Naive B cell (primary cell): ENCODE measurements around the gene DCBLD1. TPM values are rescaled to one million over a fixed set of nuclear protein-coding genes. Genes with fewer than 3 reads are reported as not detected.

Experiments
- ATAC-seq, 2 donors: fragments of 150-1000 bp; cut with Tn5 transposase; 2 replicates each; pipeline ENCODE4 v1.10.0; 2021; ENCODE audit warnings: low read depth in 2 of 2, mild to moderate bottlenecking in 2 of 2, moderate library complexity in 2 of 2
- DNase-seq: peaks from one replicate; pipeline ENCODE4 v3.0.0; 2022
- H3K27ac Mint-ChIP-seq, 6 donors: one replicate each; pipeline ENCODE4 v1.8.0; 2020 to 2022; ENCODE audit warnings: mild to moderate bottlenecking in 6 of 6, mixed read lengths in 6 of 6, moderate library complexity in 5 of 6, inconsistent platforms in 2 of 6
- H3K27me3 Mint-ChIP-seq, 3 donors: one replicate each; pipeline ENCODE4 v1.8.0; 2021 to 2022; ENCODE audit warnings: mixed read lengths in 3 of 3, mild to moderate bottlenecking in 1 of 3
- H3K36me3 Mint-ChIP-seq, 2 donors: one replicate each; pipeline ENCODE4 v1.8.0; 2020 to 2022; ENCODE audit warnings: mixed read lengths in 2 of 2, inconsistent platforms in 1 of 2, mild to moderate bottlenecking in 1 of 2
- H3K4me1 Mint-ChIP-seq, 3 donors: one replicate each; pipeline ENCODE4 v1.8.0; 2020 to 2022; ENCODE audit warnings: mixed read lengths in 3 of 3, inconsistent platforms in 1 of 3, mild to moderate bottlenecking in 1 of 3, moderate library complexity in 1 of 3
- H3K4me3 Mint-ChIP-seq, 8 donors: one replicate each; pipeline ENCODE4 v1.8.0; 2020 to 2022; ENCODE audit warnings: mild to moderate bottlenecking in 8 of 8, mixed read lengths in 8 of 8, moderate library complexity in 8 of 8, inconsistent platforms in 2 of 8
- H3K9me3 Mint-ChIP-seq, 7 donors: one replicate each; pipeline ENCODE4 v1.8.0; 2020 to 2022; ENCODE audit warnings: mixed read lengths in 7 of 7, mild to moderate bottlenecking in 5 of 7, inconsistent platforms in 2 of 7, moderate library complexity in 1 of 7
- polyA plus RNA-seq, 6 donors: library from polyadenylated mRNA; unstranded; fragments of 300-500 nt; fragmentation: Illumina TruSeq; gene quantifications; one replicate each; pipeline ENCODE4 v1.2.3, GENCODE V29; 2021; ENCODE audit warnings: low read depth in 6 of 6

DCBLD1 gene
- polyA plus RNA-seq, 6 donors from 2014 or later, result 0.23 to 0.65 (median 0.34) TPM; not detected in 3

DNA sequence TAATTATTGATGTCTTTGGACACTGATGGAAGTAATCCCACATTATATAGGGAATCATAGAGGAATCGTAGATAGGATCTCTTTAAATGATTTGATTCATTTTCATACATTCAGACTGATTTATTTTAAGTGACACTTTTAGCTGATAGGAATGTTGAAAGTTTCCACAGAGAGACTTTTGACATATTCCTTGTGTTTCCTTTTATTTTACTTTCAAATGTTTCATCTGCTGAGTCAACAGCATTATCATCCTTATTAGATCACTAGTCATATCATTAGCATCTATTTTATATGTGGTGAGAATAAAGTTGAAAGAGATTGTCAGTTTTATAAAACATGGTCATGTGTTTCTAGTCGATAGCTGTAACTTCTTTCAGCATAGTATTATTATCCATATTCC lies 13.4 kb downstream of the DCBLD1 start:
- no peak for DNase-seq
- no peak overlapping the region for H3K4me3 Mint-ChIP-seq
- H3K36me3 Mint-ChIP-seq, result no peaks in the 10 kb centered on the region
- H3K4me1 Mint-ChIP-seq, result no peaks in the 10 kb centered on the region
- peaks cover 0 to 12% (median 0%) of the 10 kb centered on the region in 3 donors for H3K27me3 Mint-ChIP-seq
- no peak for ATAC-seq
- no peaks in the 10 kb centered on the region for H3K9me3 Mint-ChIP-seq
- H3K27ac Mint-ChIP-seq, result no peak overlapping the region

DNA sequence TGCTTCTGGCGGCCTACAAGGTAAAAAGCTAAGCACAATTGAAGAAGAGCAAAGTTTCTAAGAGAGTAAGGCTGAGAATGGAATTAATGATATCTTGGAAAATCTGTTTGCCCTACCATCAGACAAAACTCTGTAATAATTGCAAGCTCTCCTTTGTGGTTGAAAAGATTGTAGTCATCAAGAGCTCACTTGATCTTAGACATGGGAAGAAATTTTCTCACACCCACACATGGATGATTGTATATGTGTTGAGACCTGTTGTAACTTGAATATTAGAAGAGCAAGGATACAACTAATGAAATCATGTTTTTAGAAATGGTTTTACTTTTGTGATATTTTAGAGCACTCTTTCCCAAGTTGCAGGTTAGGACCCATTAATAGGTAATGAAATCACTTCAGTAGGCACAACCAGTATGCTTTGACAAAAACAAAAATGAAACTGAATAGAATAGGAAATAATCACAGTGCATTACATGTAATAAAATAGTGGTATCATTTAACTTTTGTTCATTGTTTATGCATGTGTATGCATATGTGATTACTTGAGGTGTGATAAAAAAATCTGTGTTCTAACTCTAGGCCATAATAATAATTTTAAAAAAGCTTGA lies 14.0 kb downstream of the DCBLD1 start:
- Mint-ChIP-seq H3K27ac (no peak overlapping the region), H3K9me3 (no peaks in the 10 kb centered on the region), H3K36me3 (no peaks in the 10 kb centered on the region), H3K27me3 (peaks cover 0 to 12% (median 0%) of the 10 kb centered on the region in 3 donors), H3K4me1 (no peaks in the 10 kb centered on the region), H3K4me3 (no peak overlapping the region)
- ATAC-seq (no peak), DNase-seq (no peak)

DNA sequence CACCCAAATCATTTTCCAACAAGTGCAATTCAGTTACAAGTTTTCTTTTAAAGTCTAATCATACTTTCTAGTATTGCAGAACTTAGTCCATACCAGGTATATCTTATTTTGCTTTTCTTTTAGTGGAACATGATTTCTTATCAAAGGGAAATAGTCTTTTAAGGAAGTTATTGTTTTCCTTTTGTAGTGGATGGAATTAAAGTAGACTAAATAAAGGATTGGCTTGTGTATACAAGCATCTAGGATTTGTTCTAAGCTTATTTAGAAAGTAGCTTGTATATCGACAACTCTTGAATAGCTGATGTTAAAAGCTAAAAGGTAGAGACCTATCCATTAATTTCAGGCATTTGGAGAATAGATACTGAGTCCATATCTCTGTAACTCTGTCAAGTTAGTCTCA lies 14.8 kb downstream of the DCBLD1 start:
- DNase-seq (no peak), ATAC-seq (no peak)
- Mint-ChIP-seq H3K9me3 (no peaks in the 10 kb centered on the region), H3K36me3 (no peaks in the 10 kb centered on the region), H3K27ac (no peak overlapping the region), H3K27me3 (peaks cover 0 to 8% (median 7%) of the 10 kb centered on the region in 3 donors), H3K4me1 (no peaks in the 10 kb centered on the region), H3K4me3 (no peak overlapping the region)

DNA sequence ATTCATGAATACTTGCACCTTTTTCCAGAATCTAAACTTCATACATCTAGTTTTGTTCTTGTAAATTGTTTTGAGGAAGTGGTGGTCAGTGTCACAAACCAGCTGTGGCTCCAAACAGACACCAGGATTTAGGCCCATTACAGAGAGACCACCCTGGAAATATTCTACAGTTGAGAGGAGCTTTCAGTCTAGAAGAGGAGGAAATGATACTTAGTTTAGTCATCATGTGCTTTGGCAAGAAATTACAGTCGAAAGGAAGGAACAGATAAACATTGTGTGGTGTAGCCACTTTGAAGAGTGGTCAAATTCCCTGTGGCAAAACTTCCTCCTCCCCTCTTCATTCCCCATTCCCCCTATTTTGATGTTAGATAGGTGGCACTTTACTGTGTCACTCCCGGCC lies 15.7 kb downstream of the DCBLD1 start:
- no peak for DNase-seq
- Mint-ChIP-seq H3K4me1 (no peaks in the 10 kb centered on the region), H3K4me3 (no peak overlapping the region), H3K27ac (peak overlapping the region in 1 of 6 donors; percentile 5), H3K9me3 (no peaks in the 10 kb centered on the region), H3K27me3 (peaks cover 0 to 8% (median 8%) of the 10 kb centered on the region in 3 donors), H3K36me3 (no peaks in the 10 kb centered on the region)
- no peak for ATAC-seq

DNA sequence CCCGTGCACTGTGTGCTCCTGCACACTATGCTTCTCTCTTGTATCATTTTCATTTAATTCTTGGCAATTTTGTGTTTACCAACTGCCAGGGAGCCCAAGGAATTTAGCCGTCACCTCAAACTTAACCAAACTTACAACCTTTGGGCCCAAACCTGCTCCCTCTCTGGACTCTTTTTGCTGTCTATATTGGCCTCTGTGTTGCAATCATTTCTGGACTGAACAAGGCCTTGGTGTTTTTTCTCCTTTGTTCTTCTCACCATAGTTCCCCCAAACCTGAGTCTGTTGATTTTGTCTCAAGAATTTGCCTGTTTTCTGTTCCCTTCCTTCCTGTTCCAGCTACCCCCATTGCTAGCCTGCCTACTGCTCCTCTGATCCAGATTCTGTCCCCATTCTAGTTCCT lies 19.2 kb downstream of the DCBLD1 start:
- Mint-ChIP-seq H3K4me3 (no peak overlapping the region), H3K27ac (no peak overlapping the region), H3K4me1 (no peaks in the 10 kb centered on the region)

DNA sequence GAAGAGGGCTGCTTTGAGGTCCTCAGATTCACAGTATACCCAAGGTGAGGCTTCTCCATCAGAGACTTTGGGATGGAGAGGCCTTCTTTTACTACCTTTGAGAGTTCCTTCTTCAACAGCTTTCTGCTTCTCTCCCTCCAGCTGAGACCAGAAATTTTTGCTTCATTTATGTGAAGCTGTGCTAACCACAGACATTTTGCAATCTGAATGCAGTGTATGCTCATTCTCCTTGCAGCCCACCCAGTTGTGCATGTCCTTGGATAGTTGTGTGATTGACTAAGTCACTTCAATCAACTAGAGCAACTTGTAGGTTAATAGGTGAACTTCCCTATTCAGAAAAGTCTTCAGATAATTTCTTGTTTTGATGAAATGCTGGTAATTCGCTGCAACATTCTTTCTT lies 20.1 kb downstream of the DCBLD1 start:
- Mint-ChIP-seq H3K27me3 (peaks cover 0 to 8% (median 8%) of the 10 kb centered on the region in 3 donors), H3K4me1 (no peaks in the 10 kb centered on the region), H3K9me3 (no peaks in the 10 kb centered on the region), H3K36me3 (no peaks in the 10 kb centered on the region), H3K4me3 (no peak overlapping the region), H3K27ac (no peak overlapping the region)
- ATAC-seq (no peak), DNase-seq (no peak)

More for the DNA sequence above, 19.2 kb downstream of the DCBLD1 start:
- Mint-ChIP-seq H3K27me3 (peaks cover 0 to 8% (median 8%) of the 10 kb centered on the region in 3 donors), H3K36me3 (no peaks in the 10 kb centered on the region), H3K9me3 (no peaks in the 10 kb centered on the region)
- ATAC-seq, result no peak
- no peak for DNase-seq

DNA sequence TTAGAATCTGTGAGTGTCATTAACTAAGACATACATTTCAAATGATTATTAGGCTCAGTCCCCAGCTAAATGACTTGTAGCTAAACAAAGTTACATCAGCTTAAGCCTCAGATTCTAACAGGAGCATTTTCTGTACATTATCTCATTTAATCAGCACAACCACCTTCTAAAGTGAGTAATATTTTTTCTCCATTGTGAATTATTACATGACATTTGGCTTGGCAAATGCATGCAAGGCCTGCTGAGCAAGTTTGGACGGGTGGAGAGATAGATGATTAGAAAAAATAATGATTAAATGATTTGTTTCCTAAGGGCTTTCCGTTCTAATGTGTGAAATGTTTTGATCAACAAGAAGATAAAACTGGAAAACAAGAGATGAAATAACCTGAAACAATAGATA lies 20.7 kb downstream of the DCBLD1 start:
- Mint-ChIP-seq H3K36me3 (no peaks in the 10 kb centered on the region), H3K4me1 (no peaks in the 10 kb centered on the region), H3K4me3 (no peak overlapping the region), H3K9me3 (no peaks in the 10 kb centered on the region), H3K27ac (no peak overlapping the region), H3K27me3 (peaks cover 0 to 8% (median 8%) of the 10 kb centered on the region in 3 donors)
- ATAC-seq (no peak), DNase-seq (no peak)

DNA sequence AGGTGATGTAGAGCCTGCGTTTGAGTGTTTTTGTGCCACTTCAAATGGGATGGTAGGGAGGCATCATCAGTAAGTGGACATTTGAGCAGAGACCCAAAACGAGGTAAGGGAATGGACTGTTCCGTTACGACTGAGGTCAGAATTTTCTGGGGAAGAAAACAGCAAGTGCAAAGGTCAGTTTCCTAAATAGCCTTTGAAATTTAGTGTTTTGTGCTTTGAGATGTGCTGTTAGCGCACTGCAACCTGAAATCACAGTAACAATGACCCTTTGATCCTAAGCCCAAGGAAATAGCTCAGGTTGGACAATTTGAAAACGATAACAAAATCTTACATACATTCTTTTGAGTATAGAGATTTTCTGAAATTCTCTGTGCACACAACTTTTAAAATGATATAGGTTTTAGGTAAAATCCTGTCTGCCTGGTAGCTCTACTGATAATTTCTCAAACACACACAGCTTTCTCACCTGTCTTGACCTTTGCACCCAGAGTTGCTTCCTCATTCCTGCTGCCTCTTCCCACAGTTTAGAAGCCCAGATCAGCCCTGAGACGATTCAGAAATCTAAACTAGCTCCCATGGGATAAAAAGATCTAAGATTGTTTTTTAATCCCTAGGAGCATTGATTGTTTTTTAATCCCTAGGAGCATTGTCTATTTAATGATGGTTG lies 22.1 kb downstream of the DCBLD1 start:
- ATAC-seq (no peak), DNase-seq (no peak)
- H3K4me3 Mint-ChIP-seq, result no peak overlapping the region
- H3K36me3 Mint-ChIP-seq, result no peaks in the 10 kb centered on the region
- no peak overlapping the region for H3K27ac Mint-ChIP-seq
- H3K9me3 Mint-ChIP-seq, result no peaks in the 10 kb centered on the region
- peaks cover 5 to 19% (median 12%) of the 10 kb centered on the region in 3 donors for H3K27me3 Mint-ChIP-seq
- H3K4me1 Mint-ChIP-seq, result no peaks in the 10 kb centered on the region

DNA sequence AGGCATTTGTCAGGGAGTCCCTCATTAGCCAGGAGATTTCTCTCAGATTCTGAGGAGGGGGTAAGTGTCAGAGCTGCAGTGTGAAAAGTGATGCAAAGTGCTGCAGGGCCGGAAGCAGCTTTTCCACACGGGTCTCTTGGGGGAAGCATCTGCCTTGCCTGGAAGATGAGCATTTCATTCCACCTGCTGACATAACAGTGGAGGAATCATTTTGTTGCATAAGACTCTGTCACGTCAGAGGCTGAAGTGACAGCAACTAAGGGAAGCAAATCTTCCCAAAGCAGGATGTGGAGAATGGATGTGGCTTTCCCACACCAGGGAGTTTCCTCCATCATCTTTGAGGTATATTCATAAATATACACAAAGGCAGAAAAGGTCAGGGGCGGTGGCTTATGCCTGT lies 22.8 kb downstream of the DCBLD1 start:
- DNase-seq, result no peak
- Mint-ChIP-seq H3K27me3 (peaks cover 11 to 26% (median 19%) of the 10 kb centered on the region in 3 donors), H3K4me1 (no peaks in the 10 kb centered on the region), H3K4me3 (no peak overlapping the region), H3K9me3 (no peaks in the 10 kb centered on the region), H3K27ac (no peak overlapping the region), H3K36me3 (no peaks in the 10 kb centered on the region)
- ATAC-seq, result no peak

DNA sequence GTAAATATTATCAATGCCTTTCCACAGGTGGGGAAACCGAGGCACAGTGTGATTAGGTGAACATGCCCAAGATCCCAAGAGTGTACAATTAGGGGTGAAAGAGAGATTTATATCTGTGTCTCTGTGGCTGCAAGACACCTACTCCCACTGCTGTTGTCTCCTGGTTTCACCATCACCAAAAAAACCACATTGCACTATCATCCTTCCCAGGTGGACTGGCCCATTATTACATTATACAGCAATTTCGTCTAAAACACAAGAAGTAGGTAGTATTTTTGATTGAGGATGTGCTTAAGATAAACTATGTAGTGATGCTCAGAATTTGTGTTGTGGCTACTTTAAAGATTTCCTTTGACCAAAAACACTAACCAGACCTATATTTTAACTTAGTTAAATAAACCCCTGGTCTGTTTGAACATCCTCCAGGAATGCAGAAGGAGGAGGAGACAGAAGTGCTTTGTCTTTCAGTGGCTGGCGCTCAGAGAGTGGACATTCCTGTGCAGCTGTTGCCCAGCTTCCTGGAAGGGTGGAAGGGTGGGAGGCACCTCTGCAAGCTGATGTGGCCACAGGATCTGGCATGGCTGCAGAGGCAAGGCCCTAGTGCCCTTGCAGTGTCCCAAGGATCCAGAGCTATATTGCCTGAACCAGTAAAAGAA lies 23.8 kb downstream of the DCBLD1 start:
- H3K9me3 Mint-ChIP-seq, result no peaks in the 10 kb centered on the region
- peaks cover 11 to 29% (median 21%) of the 10 kb centered on the region in 3 donors for H3K27me3 Mint-ChIP-seq
- no peak for ATAC-seq
- H3K27ac Mint-ChIP-seq, result no peak overlapping the region
- no peak overlapping the region for H3K4me3 Mint-ChIP-seq
- DNase-seq, result no peak
- no peaks in the 10 kb centered on the region for H3K4me1 Mint-ChIP-seq
- no peaks in the 10 kb centered on the region for H3K36me3 Mint-ChIP-seq

DNA sequence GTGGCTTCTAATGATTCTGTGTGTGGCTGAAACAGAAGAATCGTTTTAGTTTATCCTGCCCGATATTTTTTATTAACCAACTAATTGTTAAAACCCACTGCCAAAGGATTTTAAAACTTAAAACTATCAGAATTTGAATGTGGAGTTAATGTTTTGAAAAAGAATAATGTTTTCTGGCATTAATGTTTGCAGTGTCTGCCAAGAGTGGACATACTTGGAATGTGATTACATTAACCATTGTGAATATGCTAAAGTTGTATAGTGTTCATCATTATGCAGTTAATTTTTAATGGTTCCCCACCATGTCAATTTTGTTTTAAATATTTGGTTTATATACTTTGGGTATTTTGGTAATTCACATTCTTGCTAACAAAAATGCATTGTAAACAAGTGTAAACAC lies 24.4 kb downstream of the DCBLD1 start:
- H3K9me3 Mint-ChIP-seq, result no peaks in the 10 kb centered on the region
- H3K4me1 Mint-ChIP-seq, result no peaks in the 10 kb centered on the region
- H3K27me3 Mint-ChIP-seq, result peaks cover 11 to 25% (median 21%) of the 10 kb centered on the region in 3 donors
- no peak overlapping the region for H3K4me3 Mint-ChIP-seq
- H3K36me3 Mint-ChIP-seq, result no peaks in the 10 kb centered on the region
- no peak for ATAC-seq
- no peak for DNase-seq
- H3K27ac Mint-ChIP-seq, result no peak overlapping the region

DNA sequence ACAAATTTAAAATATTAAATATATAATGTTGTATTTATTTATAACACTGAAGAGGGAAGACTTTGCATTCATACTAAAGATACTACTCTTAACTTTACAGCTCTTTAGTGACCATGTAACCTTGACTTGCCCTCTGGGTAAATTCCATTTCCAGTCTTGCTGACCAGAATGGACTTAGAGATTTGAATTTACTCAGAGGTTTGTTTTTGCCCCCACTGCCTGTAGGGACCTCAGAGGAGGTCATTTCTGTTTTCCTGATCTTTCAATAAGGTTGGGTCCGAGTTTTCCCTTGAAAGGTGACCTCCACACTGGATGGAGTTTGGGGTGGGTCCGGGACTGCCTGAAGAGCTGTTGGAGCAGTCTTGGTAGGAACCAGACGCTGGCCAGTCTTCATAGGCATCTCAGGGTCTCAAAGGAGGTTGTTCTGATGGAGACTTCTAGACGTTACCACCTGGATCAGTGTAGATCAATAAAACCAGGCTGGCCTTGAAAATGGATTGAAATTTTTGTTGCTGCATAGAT lies 26.0 kb downstream of the DCBLD1 start:
- no peak for ATAC-seq
- peaks cover 14 to 26% (median 21%) of the 10 kb centered on the region in 3 donors for H3K27me3 Mint-ChIP-seq
- H3K36me3 Mint-ChIP-seq, result no peaks in the 10 kb centered on the region
- no peaks in the 10 kb centered on the region for H3K4me1 Mint-ChIP-seq
- no peaks in the 10 kb centered on the region for H3K9me3 Mint-ChIP-seq
- DNase-seq, result no peak
- H3K4me3 Mint-ChIP-seq, result no peak overlapping the region
- H3K27ac Mint-ChIP-seq, result peak overlapping the region in 1 of 6 donors; percentile 23

DNA sequence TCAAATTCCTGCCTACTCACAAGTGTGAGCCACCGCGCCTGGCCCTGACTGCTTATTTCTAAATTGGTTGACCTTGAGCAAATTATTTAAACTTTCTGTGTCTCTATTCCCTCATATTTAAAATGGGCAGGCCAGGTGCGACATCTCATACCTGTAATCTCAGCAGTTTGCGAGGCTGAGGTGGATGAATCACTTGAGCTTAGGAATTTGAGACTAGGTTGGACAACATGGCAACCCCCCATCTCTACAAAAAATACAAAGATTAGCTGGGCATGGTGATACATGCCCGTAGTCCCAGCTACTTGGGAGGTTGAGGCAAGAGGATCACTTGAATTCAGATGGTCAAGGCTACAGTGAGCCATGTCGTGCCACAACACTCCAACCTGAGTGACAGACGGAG lies 26.5 kb downstream of the DCBLD1 start:
- Mint-ChIP-seq H3K27me3 (peaks cover 16 to 31% (median 19%) of the 10 kb centered on the region in 3 donors), H3K36me3 (no peaks in the 10 kb centered on the region), H3K4me3 (no peak overlapping the region), H3K27ac (no peak overlapping the region), H3K4me1 (no peaks in the 10 kb centered on the region), H3K9me3 (no peaks in the 10 kb centered on the region)
- ATAC-seq, result no peak
- DNase-seq, result no peak
